OCI-LY7 (cell line): ENCODE data around the gene VPS37C. TPM values are rescaled to one million over a fixed set of nuclear protein-coding genes. Genes with fewer than 3 reads are reported as not detected.

Source experiments
- BruUV-seq: library from RNA; stranded (reverse); fragments of 400-500 nt; replicated peaks from 2 replicates; lab custom pipeline; 2021; lab: Mats Ljungman, UMichigan
- CTCF ChIA-PET: fragments of 300-600 bp; sonication (Branson Sonifier 250); formaldehyde crosslinking; loops from one replicate; lab custom pipeline; 2022; ENCODE audit warnings: antibody characterized with exemption; ENCODE audit not compliant: unreplicated experiment; lab: Charles Lee
- POLR2A ChIA-PET: fragments of 300-600 bp; sonication (Branson Sonifier 250); formaldehyde crosslinking; loops from one replicate; lab custom pipeline; 2022; ENCODE audit warnings: antibody characterized with exemption; lab: Charles Lee
- DNase-seq: peaks from one replicate; pipeline ENCODE4 v3.0.0-alpha.2; 2015; ENCODE audit warnings: low spot score
- H2AFZ ChIP-seq: fragments of 200-600 bp; sonication (generic), shearing (Covaris generic); 2 replicates; pipeline ENCODE4 v1.6.1; 2014; ENCODE audit warnings: mild to moderate bottlenecking, antibody characterized with exemption, low read length, moderate library complexity
- H3K27ac ChIP-seq: fragments of 200-600 bp; sonication (generic); 2 replicates; pipeline ENCODE4 v1.5.1; 2014; ENCODE audit warnings: mixed run types, low read depth, mild to moderate bottlenecking, moderate library complexity, low read length, inconsistent platforms; ENCODE audit not compliant: poor library complexity, severe bottlenecking
- H3K36me3 ChIP-seq: fragments of 200-600 bp; sonication (generic); 2 replicates; pipeline ENCODE4 v1.6.1; 2014; ENCODE audit warnings: mild to moderate bottlenecking, antibody characterized with exemption, low read length, moderate library complexity, mixed read lengths; ENCODE audit not compliant: insufficient read depth
- H3K4me1 ChIP-seq: fragments of 200-600 bp; sonication (generic); 2 replicates; pipeline ENCODE4 v1.5.1; 2014; ENCODE audit warnings: mild to moderate bottlenecking, low read length; ENCODE audit not compliant: insufficient read depth, poor library complexity, severe bottlenecking
- H3K4me2 ChIP-seq: fragments of 200-600 bp; sonication (generic); 2 replicates; pipeline ENCODE4 v1.6.1; 2014; ENCODE audit warnings: mild to moderate bottlenecking, low read length
- H3K4me3 ChIP-seq: fragments of 200-600 bp; sonication (generic); 2 replicates; pipeline ENCODE4 v1.5.1; 2014; ENCODE audit warnings: mild to moderate bottlenecking, low read depth, low read length; ENCODE audit not compliant: poor library complexity, severe bottlenecking
- H3K79me2 ChIP-seq: fragments of 200-600 bp; sonication (generic); 2 replicates; pipeline ENCODE4 v1.6.1; 2016; ENCODE audit warnings: low read depth, mild to moderate bottlenecking, low read length, moderate library complexity, mixed read lengths; ENCODE audit not compliant: insufficient read depth
- H3K9me2 ChIP-seq: fragments of 200-600 bp; sonication (generic); 2 replicates; pipeline ENCODE4 v1.6.1; 2016; ENCODE audit warnings: mild to moderate bottlenecking, low read length, mixed read lengths; ENCODE audit not compliant: insufficient read depth
- H3K9me3 ChIP-seq: fragments of 200-600 bp; sonication (generic); 2 replicates; pipeline ENCODE4 v1.6.1; 2014; ENCODE audit warnings: mild to moderate bottlenecking, mixed run types, low read length, mixed read lengths
- H4K20me1 ChIP-seq: fragments of 200-600 bp; sonication (generic); 2 replicates; pipeline ENCODE4 v1.6.1; 2014; ENCODE audit warnings: mild to moderate bottlenecking, antibody characterized with exemption, low read length, moderate library complexity, mixed read lengths; ENCODE audit not compliant: insufficient read depth
- EZH2phosphoT487 ChIP-seq: fragments of 200-600 bp; sonication (generic); IDR thresholded peaks from 2 replicates; pipeline ENCODE4 v1.6.1; 2018; ENCODE audit warnings: low read depth, borderline replicate concordance, mild to moderate bottlenecking, mixed run types, antibody characterized with exemption, low read length, moderate library complexity, mixed read lengths
- intact Hi-C: fragments of 100-400 bp; cut with micrococcal nuclease; formaldehyde crosslinking; loops from one replicate; pipeline ENCODE4 v1.10.0; 2022; ENCODE audit not compliant: unreplicated experiment
- total RNA-seq, 2 experiments: library from RNA; depleted of rRNA in 1 of 2; stranded (reverse); fragments of >200 nt in 1 of 2; shearing (Covaris generic) in 1 of 2; gene quantifications; 2 replicates each; pipeline ENCODE4 v1.2.3, GENCODE V29; 2014 to 2022
- TF ChIP-seq, protein P1 (sequence below): fragments of 200-600 bp; sonication (generic); conservative IDR thresholded peaks from 2 replicates; pipeline ENCODE4 v1.5.1; 2014; ENCODE audit warnings: mild to moderate bottlenecking, antibody characterized with exemption, low read length, moderate library complexity, mixed read lengths

Gene VPS37C
- total RNA-seq, 2 experiments from 2014 or later: 10.3 to 12.8 TPM

DNA sequence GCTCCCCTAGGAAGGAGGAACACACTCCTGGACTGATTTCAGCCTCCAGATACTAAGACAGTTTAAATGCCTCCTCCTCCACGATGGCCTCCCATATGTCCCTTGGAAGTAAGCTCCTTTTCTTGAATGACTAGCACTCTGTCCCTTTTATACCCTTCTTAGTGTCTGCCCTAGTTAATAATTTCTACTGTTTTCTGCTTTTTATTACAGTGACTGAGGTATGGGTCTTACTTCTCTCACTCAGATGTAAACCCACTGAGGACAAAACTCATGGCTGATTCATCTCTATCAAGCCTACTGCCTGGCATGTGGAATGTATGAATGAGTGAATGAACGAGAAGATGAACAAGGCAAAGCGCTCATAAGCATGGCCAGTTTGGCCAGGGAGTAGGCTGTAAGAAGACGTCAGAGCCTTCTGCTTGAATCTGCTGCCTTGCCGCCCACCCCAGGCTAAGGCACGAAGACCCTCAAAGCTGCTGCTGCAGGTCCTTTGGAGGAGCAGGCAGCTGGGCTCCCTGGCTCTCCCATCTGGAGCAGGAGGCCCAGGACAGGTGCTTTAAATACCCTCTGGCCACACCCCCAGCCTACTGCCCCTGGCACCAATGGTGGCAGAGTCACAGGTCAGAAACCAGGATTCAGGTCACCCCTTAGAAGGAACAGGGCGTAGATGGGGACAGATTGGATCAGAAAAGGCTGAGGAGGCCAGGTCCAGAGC, 33.9 kb upstream of the VPS37C start:
- TF ChIP-seq, protein P1, sequence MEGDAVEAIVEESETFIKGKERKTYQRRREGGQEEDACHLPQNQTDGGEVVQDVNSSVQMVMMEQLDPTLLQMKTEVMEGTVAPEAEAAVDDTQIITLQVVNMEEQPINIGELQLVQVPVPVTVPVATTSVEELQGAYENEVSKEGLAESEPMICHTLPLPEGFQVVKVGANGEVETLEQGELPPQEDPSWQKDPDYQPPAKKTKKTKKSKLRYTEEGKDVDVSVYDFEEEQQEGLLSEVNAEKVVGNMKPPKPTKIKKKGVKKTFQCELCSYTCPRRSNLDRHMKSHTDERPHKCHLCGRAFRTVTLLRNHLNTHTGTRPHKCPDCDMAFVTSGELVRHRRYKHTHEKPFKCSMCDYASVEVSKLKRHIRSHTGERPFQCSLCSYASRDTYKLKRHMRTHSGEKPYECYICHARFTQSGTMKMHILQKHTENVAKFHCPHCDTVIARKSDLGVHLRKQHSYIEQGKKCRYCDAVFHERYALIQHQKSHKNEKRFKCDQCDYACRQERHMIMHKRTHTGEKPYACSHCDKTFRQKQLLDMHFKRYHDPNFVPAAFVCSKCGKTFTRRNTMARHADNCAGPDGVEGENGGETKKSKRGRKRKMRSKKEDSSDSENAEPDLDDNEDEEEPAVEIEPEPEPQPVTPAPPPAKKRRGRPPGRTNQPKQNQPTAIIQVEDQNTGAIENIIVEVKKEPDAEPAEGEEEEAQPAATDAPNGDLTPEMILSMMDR: no peak
- no peak for TF ChIP-seq EZH2phosphoT487
- Histone ChIP-seq H3K79me2 (no peaks in the 10 kb centered on the region), H3K27ac (no peak overlapping the region), H3K9me3 (no peaks in the 10 kb centered on the region), H4K20me1 (no peaks in the 10 kb centered on the region), H3K4me1 (no peaks in the 10 kb centered on the region), H3K36me3 (no peaks in the 10 kb centered on the region), H3K9me2 (no peaks in the 10 kb centered on the region), H3K4me3 (no peak overlapping the region), H3K4me2 (no peak overlapping the region), H2AFZ (no peak overlapping the region)
- POLR2A ChIA-PET: no interaction called here
- DNase-seq: no peak
- BruUV-seq: no TSS peak
- CTCF ChIA-PET: no interaction called here
- intact Hi-C loops: no loop called here

DNA sequence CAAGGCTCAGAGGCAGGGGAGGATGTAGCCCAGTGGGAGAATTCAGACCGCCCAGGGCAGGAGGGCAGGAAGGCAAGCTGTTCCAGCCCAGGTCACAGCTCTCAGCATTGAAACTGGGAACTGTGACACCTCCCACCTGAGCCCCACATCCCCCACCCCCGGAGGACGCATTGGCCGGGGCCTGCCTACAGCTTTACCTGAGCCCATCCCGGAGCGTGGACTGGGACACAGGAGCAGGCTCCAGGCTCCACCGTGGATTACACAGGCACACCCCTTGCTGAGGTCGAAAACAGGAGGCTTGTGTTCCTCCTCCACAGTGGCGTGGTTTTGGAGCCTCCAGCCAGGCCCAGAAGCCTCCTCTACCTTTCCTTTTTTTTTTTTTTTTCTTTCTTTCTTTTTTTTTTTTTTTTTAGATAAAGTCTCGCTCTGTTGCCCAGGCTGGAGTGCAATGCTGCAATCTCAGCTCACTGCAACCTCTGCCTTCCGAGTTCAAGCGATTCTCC, 33.0 kb upstream of the VPS37C start:
- Histone ChIP-seq H3K79me2 (no peaks in the 10 kb centered on the region), H3K4me1 (no peaks in the 10 kb centered on the region), H3K4me3 (no peak overlapping the region), H3K36me3 (no peaks in the 10 kb centered on the region), H2AFZ (no peak overlapping the region), H3K9me2 (no peaks in the 10 kb centered on the region), H4K20me1 (no peaks in the 10 kb centered on the region), H3K27ac (no peak overlapping the region), H3K4me2 (no peak overlapping the region), H3K9me3 (no peaks in the 10 kb centered on the region)
- BruUV-seq: no TSS peak
- POLR2A ChIA-PET: no interaction called here
- CTCF ChIA-PET: no interaction called here
- TF ChIP-seq, protein P1: no peak
- TF ChIP-seq EZH2phosphoT487: no peak
- no peak for DNase-seq
- intact Hi-C loops: no loop called here

DNA sequence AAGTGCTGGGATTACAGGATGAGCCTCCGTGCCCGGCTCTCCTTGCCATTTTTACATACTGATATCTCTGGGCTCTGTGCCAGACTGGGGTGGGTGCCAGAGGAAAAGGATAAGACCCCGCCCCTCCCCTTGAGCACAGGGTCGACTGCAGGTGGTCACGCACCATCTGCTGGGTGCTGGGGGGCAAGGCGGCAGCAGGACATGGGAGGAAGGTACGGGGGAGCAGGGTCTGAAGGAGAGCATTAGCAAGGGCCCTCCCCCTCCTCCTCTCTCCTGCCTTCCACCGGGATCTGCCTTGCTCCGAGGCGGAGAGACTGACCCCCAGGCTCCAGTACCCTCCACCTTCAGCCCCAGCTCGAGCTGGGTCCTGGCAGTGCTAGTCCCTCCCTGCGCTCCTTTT, 32.4 kb upstream of the VPS37C start:
- no peak for DNase-seq
- no peaks in the 10 kb centered on the region for H4K20me1 ChIP-seq
- no peak overlapping the region for H3K27ac ChIP-seq
- no peaks in the 10 kb centered on the region for H3K36me3 ChIP-seq
- TF ChIP-seq, protein P1: no peak
- TF ChIP-seq EZH2phosphoT487: no peak
- H3K9me2 ChIP-seq: no peaks in the 10 kb centered on the region
- H3K4me3 ChIP-seq: no peak overlapping the region
- POLR2A ChIA-PET: interaction anchor here (0.6 kb wide), 1 partner anchor 18 kb away, joined by 3 read pairs; no protein-coding TSS in a partner anchor
- no peaks in the 10 kb centered on the region for H3K79me2 ChIP-seq
- no peaks in the 10 kb centered on the region for H3K9me3 ChIP-seq
- H3K4me1 ChIP-seq: no peaks in the 10 kb centered on the region
- no peak overlapping the region for H3K4me2 ChIP-seq
- BruUV-seq: no TSS peak
- intact Hi-C loops: no loop called here
- CTCF ChIA-PET: no interaction called here
- no peak overlapping the region for H2AFZ ChIP-seq
